ENCODE measurements around the gene CPAMD8. TPM values are rescaled to one million over a fixed set of nuclear protein-coding genes. Genes with fewer than 3 reads are reported as not detected.

Gene CPAMD8
- total RNA-seq, 1 donor from 2014 or later, result 54.3 TPM

DNA sequence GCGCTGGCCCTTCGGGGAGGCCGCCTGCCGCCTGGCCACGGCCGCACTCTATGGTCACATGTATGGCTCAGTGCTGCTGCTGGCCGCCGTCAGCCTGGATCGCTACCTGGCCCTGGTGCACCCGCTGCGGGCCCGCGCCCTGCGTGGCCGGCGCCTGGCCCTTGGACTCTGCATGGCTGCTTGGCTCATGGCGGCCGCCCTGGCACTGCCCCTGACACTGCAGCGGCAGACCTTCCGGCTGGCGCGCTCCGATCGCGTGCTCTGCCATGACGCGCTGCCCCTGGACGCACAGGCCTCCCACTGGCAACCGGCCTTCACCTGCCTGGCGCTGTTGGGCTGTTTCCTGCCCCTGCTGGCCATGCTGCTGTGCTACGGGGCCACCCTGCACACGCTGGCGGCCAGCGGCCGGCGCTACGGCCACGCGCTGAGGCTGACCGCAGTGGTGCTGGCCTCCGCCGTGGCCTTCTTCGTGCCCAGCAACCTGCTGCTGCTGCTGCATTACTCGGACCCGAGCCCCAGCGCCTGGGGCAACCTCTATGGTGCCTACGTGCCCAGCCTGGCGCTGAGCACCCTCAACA lies 136.6 kb downstream of the CPAMD8 start:
- H3K27ac ChIP-seq, result peak overlapping the region; percentile 84
- ATAC-seq (no peak), DNase-seq (no peak)
- H3K9me3 ChIP-seq, result no peaks in the 10 kb centered on the region
- no peaks in the 10 kb centered on the region for H3K36me3 ChIP-seq
- intact Hi-C loops (cut with DNase I), result no loop called here
- H3K4me3 ChIP-seq, result peak overlapping the region; percentile 49
- TF ChIP-seq, protein P1, sequence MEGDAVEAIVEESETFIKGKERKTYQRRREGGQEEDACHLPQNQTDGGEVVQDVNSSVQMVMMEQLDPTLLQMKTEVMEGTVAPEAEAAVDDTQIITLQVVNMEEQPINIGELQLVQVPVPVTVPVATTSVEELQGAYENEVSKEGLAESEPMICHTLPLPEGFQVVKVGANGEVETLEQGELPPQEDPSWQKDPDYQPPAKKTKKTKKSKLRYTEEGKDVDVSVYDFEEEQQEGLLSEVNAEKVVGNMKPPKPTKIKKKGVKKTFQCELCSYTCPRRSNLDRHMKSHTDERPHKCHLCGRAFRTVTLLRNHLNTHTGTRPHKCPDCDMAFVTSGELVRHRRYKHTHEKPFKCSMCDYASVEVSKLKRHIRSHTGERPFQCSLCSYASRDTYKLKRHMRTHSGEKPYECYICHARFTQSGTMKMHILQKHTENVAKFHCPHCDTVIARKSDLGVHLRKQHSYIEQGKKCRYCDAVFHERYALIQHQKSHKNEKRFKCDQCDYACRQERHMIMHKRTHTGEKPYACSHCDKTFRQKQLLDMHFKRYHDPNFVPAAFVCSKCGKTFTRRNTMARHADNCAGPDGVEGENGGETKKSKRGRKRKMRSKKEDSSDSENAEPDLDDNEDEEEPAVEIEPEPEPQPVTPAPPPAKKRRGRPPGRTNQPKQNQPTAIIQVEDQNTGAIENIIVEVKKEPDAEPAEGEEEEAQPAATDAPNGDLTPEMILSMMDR (IDR thresholded peaks at IDR 0.05), result no peak
- H3K27me3 ChIP-seq (ENCODE audit: low read depth), result no peaks in the 10 kb centered on the region
- peaks cover 49% of the 10 kb centered on the region for H3K4me1 ChIP-seq

DNA sequence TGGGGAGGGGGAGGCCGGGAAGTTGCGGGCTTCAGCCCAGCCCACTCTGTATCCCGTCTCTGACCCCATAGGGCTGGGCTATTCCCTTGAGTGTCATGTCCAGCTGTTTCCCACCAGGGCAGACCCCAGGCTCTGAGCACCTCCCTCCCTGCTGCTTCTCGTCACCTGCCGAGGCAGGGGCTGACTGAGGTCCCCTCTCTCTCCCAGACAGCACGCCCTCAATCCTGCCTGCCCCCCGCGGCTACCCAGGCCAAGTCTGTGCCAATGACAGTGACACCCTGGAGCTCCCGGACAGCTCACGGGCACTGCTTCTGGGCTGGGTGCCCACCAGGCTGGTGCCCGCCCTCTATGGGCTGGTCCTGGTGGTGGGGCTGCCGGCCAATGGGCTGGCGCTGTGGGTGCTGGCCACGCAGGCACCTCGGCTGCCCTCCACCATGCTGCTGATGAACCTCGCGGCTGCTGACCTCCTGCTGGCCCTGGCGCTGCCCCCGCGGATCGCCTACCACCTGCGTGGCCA lies 137.2 kb downstream of the CPAMD8 start:
- DNase-seq (no peak), ATAC-seq (peak; percentile 7 to 21)
- H3K4me1 ChIP-seq, result peaks cover 49% of the 10 kb centered on the region
- H3K9me3 ChIP-seq, result no peaks in the 10 kb centered on the region
- no peaks in the 10 kb centered on the region for H3K36me3 ChIP-seq
- intact Hi-C loops (cut with DNase I), result no loop called here
- TF ChIP-seq, protein P1 (IDR thresholded peaks at IDR 0.05), result no peak
- H3K4me3 ChIP-seq, result peak overlapping the region; percentile 49
- peak overlapping the region; percentile 84 for H3K27ac ChIP-seq
- no peaks in the 10 kb centered on the region for H3K27me3 ChIP-seq (ENCODE audit: low read depth)

- H3K4me3 ChIP-seq, result peak within 1 kb of the TSS; percentile 49
- peaks cover 42% of the 10 kb centered on the region for H3K4me1 ChIP-seq
- no peaks in the 10 kb centered on the region for H3K27me3 ChIP-seq (ENCODE audit: low read depth)
- DNase-seq (peak; percentile 72), ATAC-seq (peak; percentile 22 to 45)
- no peaks in the 10 kb centered on the region for H3K36me3 ChIP-seq
- TF ChIP-seq, protein P1 (IDR thresholded peaks at IDR 0.05), result no peak
- peak within 1 kb of the TSS; percentile 84 for H3K27ac ChIP-seq
- H3K9me3 ChIP-seq, result no peaks in the 10 kb centered on the region
- intact Hi-C loops (cut with DNase I), result no loop called here
Observed at GRCh38 chr19:16888629-16889365, 137.8 kb downstream of the CPAMD8 start, which contains the start of gene F2RL3. Gene F2RL3 (plus strand): TSS chr19:16888999. CDS start chr19:16889190, 191 bp downstream.

DNA sequence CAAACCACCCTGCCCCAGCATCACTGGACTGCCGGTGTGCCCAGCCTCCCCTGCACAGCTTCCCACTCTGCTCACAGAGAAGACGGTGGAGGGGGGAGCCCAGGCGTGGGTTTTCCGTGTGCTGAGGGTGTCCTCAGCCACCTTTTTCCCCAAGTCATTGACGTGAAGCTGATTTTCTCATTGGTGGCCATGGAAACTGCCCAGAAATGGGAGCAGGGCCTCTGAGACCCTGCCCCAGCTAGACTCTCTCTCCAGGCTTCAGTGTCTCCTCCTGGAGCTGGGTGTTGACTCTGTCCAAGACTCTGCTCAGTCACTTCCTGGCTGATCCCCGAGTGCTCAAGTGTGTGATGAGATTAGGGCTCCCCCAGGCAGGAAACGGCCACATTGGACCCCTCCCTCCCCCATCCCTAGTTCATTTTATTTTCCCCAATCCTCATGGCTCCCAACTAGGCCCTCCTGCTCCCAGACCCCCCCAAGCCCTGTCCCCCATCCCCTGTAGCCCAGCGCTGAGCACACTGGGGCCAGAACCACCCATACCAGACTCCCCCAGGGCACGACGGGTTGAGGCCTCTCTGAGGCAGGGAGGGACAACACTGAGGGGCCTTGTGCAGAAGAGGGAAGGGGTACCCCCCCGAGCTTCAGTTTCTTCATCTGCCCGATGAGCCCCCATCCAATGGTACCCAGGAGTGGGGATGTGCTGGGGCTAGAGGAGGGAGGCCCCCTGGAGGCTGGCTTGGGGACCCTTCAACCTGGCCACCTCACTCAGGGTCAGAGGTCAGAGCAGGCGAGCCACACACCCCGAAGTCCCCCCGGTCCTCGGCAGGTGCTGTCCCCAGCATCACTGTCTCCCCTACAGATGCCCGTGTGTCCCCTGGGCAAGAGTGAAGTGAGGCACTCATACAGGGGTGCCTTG lies 139.0 kb downstream of the CPAMD8 start:
- H3K9me3 ChIP-seq, result peaks cover 10% of the 10 kb centered on the region
- H3K27me3 ChIP-seq (ENCODE audit: low read depth), result no peaks in the 10 kb centered on the region
- H3K4me3 ChIP-seq, result no peak overlapping the region
- TF ChIP-seq, protein P1 (IDR thresholded peaks at IDR 0.05), result no peak
- ATAC-seq (no peak), DNase-seq (no peak)
- H3K4me1 ChIP-seq, result peaks cover 31% of the 10 kb centered on the region
- peak overlapping the region; percentile 84 for H3K27ac ChIP-seq
- intact Hi-C loops (cut with DNase I), result no loop called here
- H3K36me3 ChIP-seq, result no peaks in the 10 kb centered on the region

GRCh38 chr19:16886305-16886880 lies 140.2 kb downstream of the CPAMD8 start:
- Histone ChIP-seq H3K4me3 (peak overlapping the region; percentile 25), H3K27me3 (ENCODE audit: low read depth) (no peaks in the 10 kb centered on the region), H3K4me1 (peaks cover 31% of the 10 kb centered on the region), H3K27ac (peak overlapping the region; percentile 84), H3K36me3 (no peaks in the 10 kb centered on the region), H3K9me3 (peaks cover 22% of the 10 kb centered on the region)
- peak; percentile 84 for DNase-seq
- ATAC-seq, result peak; percentile 90
- intact Hi-C loops (cut with DNase I), result no loop called here
- TF ChIP-seq, protein P1 (IDR thresholded peaks at IDR 0.05), result no peak

All from lower lobe of right lung (tissue), 2 donors.